Endothelial cell of umbilical vein (primary cell): ENCODE measurements around the gene DCAF7. TPM values are rescaled to one million over a fixed set of nuclear protein-coding genes. Genes with fewer than 3 reads are reported as not detected.

ENCODE experiments used
- BruUV-seq: library from RNA; stranded (reverse); fragments of 400-500 nt; replicated peaks from 2 replicates; lab custom pipeline; 2021; lab: Mats Ljungman, UMichigan
- CTCF ChIA-PET: fragments of 300-600, 350-600 bp; sonication (Branson Sonifier 250); formaldehyde crosslinking; loops from one replicate; lab custom pipeline; 2021; ENCODE audit warnings: antibody characterized with exemption, inconsistent platforms; lab: Charles Lee
- POLR2A ChIA-PET: fragments of 300-600, 350-600 bp; sonication (Branson Sonifier 250); formaldehyde crosslinking; loops from one replicate; lab custom pipeline; 2021; ENCODE audit warnings: antibody characterized with exemption, inconsistent platforms; lab: Charles Lee
- DNase-seq: peaks from one replicate; pipeline ENCODE4 v3.0.0-alpha.2; 2011; ENCODE audit warnings: low read depth, low spot score
- FAIRE-seq: peaks from 2 replicates; lab custom pipeline; 2011; peaks lifted over from hg19 to GRCh38; lab: Jason Lieb, UNC
- H2AFZ ChIP-seq: 2 replicates; pipeline ENCODE4 v1.6.0; 2012; ENCODE audit warnings: low read depth, low read length, control low read depth, inconsistent platforms
- H3K27ac ChIP-seq: 2 replicates; pipeline ENCODE4 v1.5.1; 2011; ENCODE audit warnings: low read depth, mild to moderate bottlenecking, control low read depth, low read length, moderate library complexity; ENCODE audit not compliant: insufficient read depth
- H3K27me3 ChIP-seq, 2 experiments: 2 replicates each; pipeline versions ENCODE4 v1.6.0 to v1.6.1; 2011; ENCODE audit warnings: low read length in 2 of 2, mixed read lengths in 1 of 2; ENCODE audit not compliant: control insufficient read depth in 2 of 2, insufficient read depth in 2 of 2
- H3K36me3 ChIP-seq, 2 experiments: 2 replicates in 1 of 2; 3 replicates in 1 of 2; pipeline ENCODE4 v1.5.1; 2011; ENCODE audit warnings: low read length in 2 of 2, mild to moderate bottlenecking in 1 of 2, moderate library complexity in 1 of 2; ENCODE audit not compliant: control insufficient read depth in 2 of 2, insufficient read depth in 2 of 2; ENCODE audit errors: extremely low read depth in 1 of 2
- H3K4me1 ChIP-seq: 3 replicates; pipeline ENCODE4 v1.5.1; 2011; ENCODE audit warnings: mild to moderate bottlenecking, low read length; ENCODE audit not compliant: control insufficient read depth, insufficient read depth; ENCODE audit errors: extremely low read depth
- H3K4me2 ChIP-seq: 2 replicates; pipeline ENCODE4 v1.6.1; 2011; ENCODE audit warnings: low read length, control low read depth, mixed read lengths; ENCODE audit not compliant: insufficient read depth
- H3K4me3 ChIP-seq, 3 experiments: fragments of 200-600 bp in 1 of 3; sonication (generic), shearing (Covaris generic) in 1 of 3; replicated peaks in 1 of 3; 2 replicates each; pipeline ENCODE4 v1.5.1; 2011 to 2016; ENCODE audit warnings: control low read depth in 3 of 3, low read length in 3 of 3, mild to moderate bottlenecking in 2 of 3, inconsistent platforms in 1 of 3, low read depth in 1 of 3, moderate library complexity in 1 of 3; ENCODE audit not compliant: insufficient read depth in 1 of 3
- H3K79me2 ChIP-seq: 2 replicates; pipeline ENCODE4 v1.6.0; 2012; ENCODE audit warnings: low read length, inconsistent platforms; ENCODE audit not compliant: control insufficient read depth, insufficient read depth
- H3K9ac ChIP-seq: replicated peaks from 2 replicates; pipeline ENCODE3; 2011; ENCODE audit warnings: low read length, control low read depth; ENCODE audit not compliant: insufficient read depth; ENCODE audit errors: extremely low read depth
- H3K9me1 ChIP-seq: replicated peaks from 3 replicates; pipeline ENCODE4 v1.6.0; 2011; ENCODE audit warnings: mild to moderate bottlenecking, low read length; ENCODE audit not compliant: control insufficient read depth, insufficient read depth; ENCODE audit errors: extremely low read depth
- H3K9me3 ChIP-seq: replicated peaks from 2 replicates; pipeline ENCODE4 v1.5.1; 2012; ENCODE audit warnings: low read length, inconsistent platforms; ENCODE audit not compliant: control insufficient read depth, insufficient read depth
- H4K20me1 ChIP-seq: replicated peaks from 2 replicates; pipeline ENCODE3; 2011; ENCODE audit warnings: mild to moderate bottlenecking, low read length; ENCODE audit not compliant: control insufficient read depth, insufficient read depth; ENCODE audit errors: extremely low read depth
- CTCF ChIP-seq, 2 donors: IDR thresholded peaks; 1 replicate in 1 of 2; 2 replicates in 1 of 2; pipeline ENCODE4 v1.5.1; 2011; ENCODE audit warnings: low read length in 2 of 2, mild to moderate bottlenecking in 2 of 2, moderate library complexity in 2 of 2, control low read depth in 1 of 2, inconsistent platforms in 1 of 2, low read depth in 1 of 2; ENCODE audit not compliant: insufficient read depth in 1 of 2; ENCODE audit errors: extremely low read depth in 1 of 2
- EZH2 ChIP-seq: IDR thresholded peaks from 2 replicates; pipeline ENCODE4 v1.6.1; 2012; ENCODE audit warnings: borderline replicate concordance, low read depth, mild to moderate bottlenecking, moderate library complexity, low read length, inconsistent platforms; ENCODE audit not compliant: severe bottlenecking
- FOS ChIP-seq: IDR thresholded peaks from 2 replicates; pipeline ENCODE4 v1.6.1; 2011; ENCODE audit warnings: mild to moderate bottlenecking, low read length, moderate library complexity, borderline replicate concordance; ENCODE audit not compliant: insufficient read depth
- GATA2 ChIP-seq: IDR thresholded peaks from 2 replicates; pipeline ENCODE4 v1.7.0; 2011; ENCODE audit warnings: low read depth, mild to moderate bottlenecking, moderate library complexity, mixed read lengths, low read length; ENCODE audit not compliant: insufficient read length, insufficient read depth
- JUN ChIP-seq: IDR thresholded peaks from 2 replicates; pipeline ENCODE4 v1.6.1; 2011; ENCODE audit warnings: borderline replicate concordance, low read depth; ENCODE audit not compliant: insufficient read length, insufficient read depth
- MAX ChIP-seq: IDR thresholded peaks from 2 replicates; pipeline ENCODE4 v1.6.1; 2011; ENCODE audit not compliant: insufficient read depth, insufficient read length
- MYC ChIP-seq: IDR thresholded peaks from one replicate; pipeline ENCODE4 v1.6.1; 2011; ENCODE audit warnings: mild to moderate bottlenecking, low read depth, low read length
- POLR2A ChIP-seq: IDR thresholded peaks from 2 replicates; pipeline ENCODE4 v1.6.1; 2012; ENCODE audit warnings: low read depth, mild to moderate bottlenecking, control low read depth, low read length
- POLR2AphosphoS5 ChIP-seq: IDR thresholded peaks from 2 replicates; pipeline ENCODE4 v1.6.1; 2012; ENCODE audit warnings: low read depth, mild to moderate bottlenecking, control low read depth, low read length, moderate library complexity; ENCODE audit not compliant: insufficient read depth
- dilution Hi-C: fragments of 300-500 bp; cut with MboI; formaldehyde crosslinking; loops from one replicate; pipeline ENCODE4 v1.15.0; 2019; ENCODE audit warnings: low sequenced_read_pairs; ENCODE audit not compliant: extremely low pct_ligation_motif_present
- intact Hi-C: fragments of 100-400 bp; cut with micrococcal nuclease; formaldehyde crosslinking; loops from one replicate; pipeline ENCODE4 v1.10.0; 2022
- polyA plus RNA-seq, 4 experiments: library from polyadenylated mRNA; depleted of rRNA in 3 of 4; stranded (reverse) in 3 of 4; unstranded in 1 of 4; fragments of >200 nt; gene quantifications; 2 replicates each; pipeline versions ENCODE4 v1.2.1 to v1.2.3, GENCODE V29; 2011 to 2012; ENCODE audit warnings: missing spikeins in 1 of 4
- total RNA-seq: library from RNA; stranded (reverse); gene quantifications from 2 replicates; pipeline ENCODE4 v1.2.3, GENCODE V29; 2021

The DCAF7 gene
- total and polyA plus RNA-seq, 2 donors (not counting 3 experiments of a cell fraction or from before 2014, with no cell fraction given), result 82.8 to 100 TPM

DNA sequence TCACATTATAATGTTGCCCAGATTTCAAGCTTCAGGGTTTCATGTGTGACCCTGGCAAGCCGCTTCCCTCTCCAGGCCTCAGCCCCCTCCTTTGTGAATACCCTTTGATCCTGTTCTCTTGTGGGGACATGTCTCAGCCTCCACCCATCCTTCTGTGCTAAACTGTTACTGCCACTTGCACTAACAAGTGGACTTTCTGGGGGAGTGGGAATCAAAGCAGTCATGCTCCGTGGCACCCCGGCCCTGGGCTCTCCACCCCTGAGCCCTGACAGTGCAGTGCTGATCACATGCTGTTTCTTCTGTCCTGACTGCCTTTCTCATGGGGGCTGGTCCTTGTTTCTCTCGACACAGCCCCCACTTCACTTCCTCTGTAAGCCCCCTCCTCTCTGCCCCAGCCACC, 9.7 kb upstream of the DCAF7 start:
- POLR2A ChIA-PET, result no interaction called here

More for the DNA sequence above, 9.7 kb upstream of the DCAF7 start:
- FAIRE-seq (no peak), DNase-seq (no peak)
- Histone ChIP-seq H3K9me3 (no peaks in the 10 kb centered on the region), H3K9me1 (no peaks in the 10 kb centered on the region), H4K20me1 (no peaks in the 10 kb centered on the region), H3K27me3 (peaks cover 18 to 19% of the 10 kb centered on the region in 2 experiments), H3K27ac (no peak overlapping the region), H3K9ac (no peak overlapping the region), H3K4me1 (no peaks in the 10 kb centered on the region), H3K79me2 (no peaks in the 10 kb centered on the region), H3K4me3 (no peak overlapping the region), H3K36me3 (no peaks in the 10 kb centered on the region), H3K4me2 (no peak overlapping the region), H2AFZ (no peak overlapping the region)
- BruUV-seq, result no TSS peak
- TF ChIP-seq MAX, result no peak
- TF ChIP-seq FOS, result no peak
- no peak for TF ChIP-seq GATA2
- no peak for TF ChIP-seq CTCF (IDR thresholded peaks at IDR 0.05; ENCODE audit: extremely low read depth in 1 of 2, insufficient read depth in 1 of 2, low read depth in 1 of 2, low read length in 2 of 2)
- TF ChIP-seq MYC, result no peak
- TF ChIP-seq POLR2AphosphoS5, result no peak
- no peak for TF ChIP-seq EZH2
- no peak for TF ChIP-seq POLR2A
- TF ChIP-seq JUN, result no peak
- intact Hi-C loops (no loop called here), dilution Hi-C loops (no loop called here)
- CTCF ChIA-PET, result no interaction called here
